GM18870 (cell line): ENCODE data around the gene POMP.

ENCODE experiments used
- ATAC-seq: cut with Tn5 transposase; IDR thresholded peaks from one replicate; pipeline ENCODE4 v1.9.1; 2021; ENCODE audit warnings: moderate library complexity; ENCODE audit not compliant: unreplicated experiment

POMP gene, protein sequence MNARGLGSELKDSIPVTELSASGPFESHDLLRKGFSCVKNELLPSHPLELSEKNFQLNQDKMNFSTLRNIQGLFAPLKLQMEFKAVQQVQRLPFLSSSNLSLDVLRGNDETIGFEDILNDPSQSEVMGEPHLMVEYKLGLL

GRCh38 chr13:28658796-28659620 lies at the start of gene POMP:
Gene POMP (plus strand): TSS chr13:28659130. CDS start chr13:28659185, 55 bp downstream.
- ATAC-seq = peak; percentile 57

- no peak for ATAC-seq
Observed at GRCh38 chr13:28609381-28609780, 49.5 kb upstream of the POMP start.

- ATAC-seq = no peak
Observed at GRCh38 chr13:28609926-28610325, 49.0 kb upstream of the POMP start.

DNA sequence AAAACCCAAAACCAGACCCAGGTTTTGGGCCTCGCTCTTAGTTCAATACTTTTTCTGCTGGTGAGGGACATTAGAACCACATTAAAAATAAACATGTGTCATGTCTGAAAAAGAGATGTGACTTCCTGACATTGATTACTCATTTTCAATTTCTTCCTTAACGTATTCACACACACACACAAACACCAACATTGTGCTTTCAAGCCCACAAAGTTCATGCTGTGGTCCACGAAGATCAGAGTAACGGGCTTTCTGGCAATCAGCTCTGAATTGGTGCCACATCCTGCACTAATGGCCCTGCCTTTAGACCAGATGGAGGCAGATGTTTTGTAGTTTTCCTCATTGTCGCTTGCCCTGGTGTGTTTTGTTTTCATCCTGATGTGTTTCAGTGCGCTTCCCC lies 47.9 kb upstream of the POMP start:
- ATAC-seq = no peak

- no peak for ATAC-seq
Observed at GRCh38 chr13:28611654-28612131, 47.2 kb upstream of the POMP start.

DNA sequence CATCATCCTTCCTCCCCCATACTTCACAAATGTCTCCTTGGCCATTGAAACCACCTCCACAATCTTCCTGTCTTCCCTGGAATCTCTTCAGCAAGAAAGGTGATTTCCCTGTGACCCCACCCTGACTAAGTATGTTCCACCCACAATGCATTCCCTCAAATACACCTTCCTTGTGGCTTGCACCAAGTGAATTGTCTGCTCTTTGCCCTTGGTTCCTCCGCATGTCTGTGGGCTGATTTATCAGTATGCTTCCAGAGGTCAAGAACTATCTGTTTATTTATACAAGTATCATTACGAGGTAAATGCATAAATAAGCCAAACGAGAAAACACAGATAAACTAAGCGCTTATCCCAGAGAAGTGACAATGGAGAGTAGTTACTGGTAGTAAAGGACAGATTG lies 45.4 kb upstream of the POMP start:
- ATAC-seq = no peak

- ATAC-seq = no peak
Observed at GRCh38 chr13:28615916-28616446, 42.9 kb upstream of the POMP start.

GRCh38 chr13:28618230-28618994 lies 40.5 kb upstream of the POMP start:
- no peak for ATAC-seq

DNA sequence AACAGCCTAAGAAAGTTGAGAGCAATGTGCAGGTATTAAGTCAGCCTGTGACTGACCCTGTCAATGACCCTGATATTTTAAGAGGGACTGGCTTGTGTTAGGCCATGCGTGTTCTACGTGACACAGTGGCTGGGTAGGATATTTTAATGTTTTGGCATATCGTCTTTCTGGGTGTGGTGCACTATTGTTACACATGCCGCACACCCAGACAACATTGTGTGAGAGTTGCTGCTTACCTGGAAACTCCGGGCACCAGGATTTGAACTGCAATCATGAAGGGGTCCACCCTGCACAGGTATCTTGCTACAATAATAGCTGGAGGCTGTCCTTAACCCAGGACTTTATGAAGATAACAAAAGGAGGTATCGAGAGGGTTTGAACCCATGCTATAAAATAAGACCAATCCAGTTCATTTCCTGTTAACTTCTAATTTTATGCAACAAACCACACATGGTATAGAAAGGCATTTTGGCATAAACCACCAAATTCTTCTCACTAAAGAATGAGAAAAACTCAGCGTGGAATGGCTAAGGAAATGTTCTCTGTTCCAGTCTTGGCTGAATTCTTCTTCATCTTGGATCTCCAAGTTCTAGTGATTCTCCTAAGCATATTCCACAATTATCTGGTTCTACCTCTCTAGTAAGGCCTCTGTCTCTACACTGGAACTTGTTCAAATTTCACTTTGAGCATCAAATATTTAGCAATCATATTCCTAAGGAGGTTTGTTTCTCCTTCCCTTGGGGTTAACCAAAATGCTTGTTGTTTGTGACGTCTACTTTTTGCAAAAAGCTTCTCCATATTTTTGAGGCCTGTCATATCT lies 38.7 kb upstream of the POMP start:
- ATAC-seq = no peak

- no peak for ATAC-seq
Observed at GRCh38 chr13:28621449-28621848, 37.5 kb upstream of the POMP start.

- no peak for ATAC-seq
Observed at GRCh38 chr13:28622286-28622685, 36.6 kb upstream of the POMP start.

DNA sequence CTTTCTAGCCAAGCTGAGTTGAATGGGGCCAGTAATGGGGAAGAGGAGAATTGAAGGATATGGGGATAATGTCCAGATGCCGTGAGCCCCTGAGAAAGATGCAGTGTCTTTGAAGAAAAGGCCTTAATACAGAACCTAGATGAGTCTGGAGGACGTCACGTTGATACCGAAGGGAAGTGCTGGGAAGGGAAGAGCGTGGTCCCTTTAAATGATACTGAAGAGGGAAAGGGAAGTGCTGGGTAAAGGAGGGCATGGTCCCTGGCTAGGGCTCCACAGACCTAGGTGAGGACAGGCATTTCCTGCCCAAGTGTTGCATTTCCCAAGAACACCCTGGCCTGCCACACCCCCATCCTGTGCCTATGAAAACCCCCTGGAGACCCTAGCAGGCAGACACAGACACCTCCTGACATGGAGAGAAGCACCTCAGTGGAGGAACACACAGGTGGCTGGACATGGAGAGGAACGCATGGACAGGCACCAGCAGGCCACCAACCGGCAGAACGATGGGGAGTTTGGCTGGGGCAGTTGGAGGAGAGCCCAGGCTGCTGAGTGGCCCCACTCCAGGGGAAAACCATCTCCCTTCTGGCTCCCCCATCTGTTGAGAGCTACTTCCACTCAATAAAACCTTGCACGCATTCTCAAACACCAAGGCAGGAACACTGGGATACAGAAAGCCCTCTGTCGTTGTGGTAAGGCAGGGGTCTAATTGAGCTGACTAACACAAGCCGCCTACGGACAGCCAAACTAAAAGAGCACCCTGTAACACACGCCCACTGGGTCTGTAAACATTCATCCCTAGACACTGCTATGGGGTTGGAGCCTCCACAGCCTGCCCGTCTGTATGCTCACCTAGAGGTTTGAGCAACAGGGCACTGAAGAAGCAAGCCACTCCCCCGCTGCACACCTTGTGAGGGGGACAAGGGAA lies 34.9 kb upstream of the POMP start:
- no peak for ATAC-seq

GRCh38 chr13:28624707-28625432 lies 34.1 kb upstream of the POMP start:
- ATAC-seq = no peak

DNA sequence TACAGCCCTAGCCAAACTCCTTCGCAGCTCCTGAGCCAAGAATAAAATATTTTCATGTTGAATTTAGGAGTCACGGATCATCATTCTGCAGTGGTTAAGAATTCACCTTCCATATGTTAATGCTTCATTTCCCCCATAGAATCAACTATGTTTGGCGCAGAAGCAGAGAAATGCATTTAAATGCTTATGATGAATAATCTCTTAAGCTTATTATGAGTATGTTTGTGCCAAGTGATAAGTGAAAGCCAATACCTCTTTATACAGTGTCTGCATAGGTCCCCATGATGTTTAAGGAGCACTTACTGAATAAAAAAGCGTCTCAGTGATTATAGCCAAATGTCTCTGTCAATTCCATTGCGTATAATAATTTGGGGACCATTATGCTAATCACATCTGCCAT lies 32.7 kb upstream of the POMP start:
- ATAC-seq = no peak

DNA sequence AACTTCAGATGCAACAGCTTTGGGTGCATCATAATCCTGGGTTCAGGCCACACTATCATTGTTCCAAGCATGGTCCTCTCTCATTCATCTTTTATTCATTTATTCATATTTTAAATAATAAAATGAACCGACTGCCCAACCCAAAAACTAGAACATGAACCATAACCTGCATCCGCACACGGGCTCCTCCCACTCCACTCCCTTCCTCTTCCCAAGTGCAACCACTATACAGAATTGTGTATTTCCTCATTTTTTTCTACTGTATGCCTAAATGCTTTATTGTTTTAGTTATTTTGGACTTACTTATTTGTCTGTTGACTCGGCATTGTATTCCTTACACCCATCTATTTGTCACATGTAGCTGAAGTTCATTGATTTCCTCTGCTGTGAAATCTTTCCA lies 30.7 kb upstream of the POMP start:
- no peak for ATAC-seq

GRCh38 chr13:28630869-28631268 lies 28.1 kb upstream of the POMP start:
- ATAC-seq = no peak

GRCh38 chr13:28631801-28632200 lies 27.1 kb upstream of the POMP start:
- ATAC-seq = no peak

DNA sequence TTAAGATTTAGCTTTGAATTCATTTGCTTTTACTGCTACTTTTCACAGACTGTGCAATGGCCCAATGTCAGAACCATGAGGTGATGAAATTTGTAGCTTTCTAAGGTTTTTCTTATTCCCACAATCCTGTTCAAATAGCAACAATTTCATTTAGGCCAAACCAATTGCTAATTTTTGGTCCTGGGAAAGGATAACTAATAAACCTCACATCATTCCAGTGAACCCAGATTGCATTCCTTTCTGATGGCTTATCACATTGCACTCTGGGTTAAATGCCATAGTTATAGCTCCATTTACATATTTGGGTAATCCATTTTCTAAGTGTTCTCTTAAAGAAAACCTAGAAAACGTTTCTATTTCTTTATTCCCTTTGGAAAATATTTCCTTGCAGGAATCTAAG lies 22.9 kb upstream of the POMP start:
- no peak for ATAC-seq
